A673 (cell line): Measurements from ENCODE around the gene COL5A1.

Source experiments
- EZH2 ChIP-seq: fragments of 200-600 bp; sonication (generic); IDR thresholded peaks from 2 replicates; pipeline ENCODE4 v1.6.1; 2017; ENCODE audit warnings: borderline replicate concordance, low read depth, mild to moderate bottlenecking, mixed read lengths, antibody characterized with exemption, low read length; ENCODE audit not compliant: poor library complexity, severe bottlenecking
- TF ChIP-seq, protein P1 (sequence below): fragments of 300-800, 200-600 bp; sonication (generic); conservative IDR thresholded peaks from 2 replicates; pipeline ENCODE4 v1.5.1; 2017; ENCODE audit warnings: low read depth, mild to moderate bottlenecking, antibody characterized with exemption, low read length, moderate library complexity, mixed read lengths

DNA sequence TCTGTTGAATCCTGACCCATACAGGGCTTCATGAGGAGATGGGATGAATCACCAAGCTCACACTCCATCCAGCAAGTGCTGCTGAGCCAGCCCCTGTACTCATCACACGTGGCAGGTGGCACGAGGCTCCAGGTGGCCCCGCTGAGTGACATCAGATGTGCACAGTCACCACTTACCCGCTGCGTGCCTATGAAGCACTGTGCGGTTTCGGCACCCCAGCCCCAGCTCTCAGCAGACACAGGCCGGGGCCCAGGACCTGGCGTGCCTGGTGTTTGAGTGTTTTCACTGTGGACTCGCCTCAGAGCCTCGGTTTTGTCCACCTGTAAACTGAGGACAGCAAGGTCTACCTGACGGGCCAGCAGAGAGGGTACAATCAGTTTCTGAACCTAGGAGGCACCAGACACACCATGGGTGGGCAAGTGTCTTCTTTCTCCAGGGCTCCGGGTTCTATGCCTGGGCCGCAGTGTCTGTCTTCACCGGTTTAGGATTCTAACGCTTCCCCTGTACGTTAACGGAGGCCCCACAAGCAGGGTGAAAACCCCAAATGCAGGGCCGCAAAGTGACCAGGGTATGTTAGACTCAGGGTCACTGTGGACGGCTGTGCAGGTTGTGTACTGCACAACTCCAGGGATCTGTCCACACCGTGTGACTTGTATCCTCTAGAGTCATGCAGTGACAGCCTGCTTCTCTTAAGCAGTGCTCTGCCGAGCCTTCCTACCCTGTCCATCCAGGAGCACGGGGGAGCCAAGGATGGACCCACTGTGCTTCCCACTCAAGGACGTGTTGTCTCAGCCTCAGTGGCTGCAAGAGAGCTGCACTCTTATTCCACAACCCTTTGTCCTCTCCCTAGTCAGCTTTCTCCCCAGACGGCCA lies 44.3 kb upstream of the COL5A1 start:
- TF ChIP-seq, protein P1, sequence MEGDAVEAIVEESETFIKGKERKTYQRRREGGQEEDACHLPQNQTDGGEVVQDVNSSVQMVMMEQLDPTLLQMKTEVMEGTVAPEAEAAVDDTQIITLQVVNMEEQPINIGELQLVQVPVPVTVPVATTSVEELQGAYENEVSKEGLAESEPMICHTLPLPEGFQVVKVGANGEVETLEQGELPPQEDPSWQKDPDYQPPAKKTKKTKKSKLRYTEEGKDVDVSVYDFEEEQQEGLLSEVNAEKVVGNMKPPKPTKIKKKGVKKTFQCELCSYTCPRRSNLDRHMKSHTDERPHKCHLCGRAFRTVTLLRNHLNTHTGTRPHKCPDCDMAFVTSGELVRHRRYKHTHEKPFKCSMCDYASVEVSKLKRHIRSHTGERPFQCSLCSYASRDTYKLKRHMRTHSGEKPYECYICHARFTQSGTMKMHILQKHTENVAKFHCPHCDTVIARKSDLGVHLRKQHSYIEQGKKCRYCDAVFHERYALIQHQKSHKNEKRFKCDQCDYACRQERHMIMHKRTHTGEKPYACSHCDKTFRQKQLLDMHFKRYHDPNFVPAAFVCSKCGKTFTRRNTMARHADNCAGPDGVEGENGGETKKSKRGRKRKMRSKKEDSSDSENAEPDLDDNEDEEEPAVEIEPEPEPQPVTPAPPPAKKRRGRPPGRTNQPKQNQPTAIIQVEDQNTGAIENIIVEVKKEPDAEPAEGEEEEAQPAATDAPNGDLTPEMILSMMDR: no peak
- TF ChIP-seq EZH2: no peak
